KBM-7 (cell line): ENCODE results near the gene KBTBD2.
"Not testable (repeated sequence)": the region's sequence is repeated elsewhere in the genome, so short reads cannot be mapped to it uniquely, and the experiment has no call there.

ENCODE experiments used
- DNase-seq: peaks from one replicate; pipeline ENCODE4 v3.0.0-alpha.2; 2015
- in situ Hi-C: fragments of 300-500 bp; cut with MboI; formaldehyde crosslinking; loops from 2 replicates; pipeline ENCODE4 v1.14.3; 2020; ENCODE audit warnings: low sequenced_read_pairs, low pct_unique_long_range_greater_than_20kb, mixed read lengths

The KBTBD2 gene

DNA sequence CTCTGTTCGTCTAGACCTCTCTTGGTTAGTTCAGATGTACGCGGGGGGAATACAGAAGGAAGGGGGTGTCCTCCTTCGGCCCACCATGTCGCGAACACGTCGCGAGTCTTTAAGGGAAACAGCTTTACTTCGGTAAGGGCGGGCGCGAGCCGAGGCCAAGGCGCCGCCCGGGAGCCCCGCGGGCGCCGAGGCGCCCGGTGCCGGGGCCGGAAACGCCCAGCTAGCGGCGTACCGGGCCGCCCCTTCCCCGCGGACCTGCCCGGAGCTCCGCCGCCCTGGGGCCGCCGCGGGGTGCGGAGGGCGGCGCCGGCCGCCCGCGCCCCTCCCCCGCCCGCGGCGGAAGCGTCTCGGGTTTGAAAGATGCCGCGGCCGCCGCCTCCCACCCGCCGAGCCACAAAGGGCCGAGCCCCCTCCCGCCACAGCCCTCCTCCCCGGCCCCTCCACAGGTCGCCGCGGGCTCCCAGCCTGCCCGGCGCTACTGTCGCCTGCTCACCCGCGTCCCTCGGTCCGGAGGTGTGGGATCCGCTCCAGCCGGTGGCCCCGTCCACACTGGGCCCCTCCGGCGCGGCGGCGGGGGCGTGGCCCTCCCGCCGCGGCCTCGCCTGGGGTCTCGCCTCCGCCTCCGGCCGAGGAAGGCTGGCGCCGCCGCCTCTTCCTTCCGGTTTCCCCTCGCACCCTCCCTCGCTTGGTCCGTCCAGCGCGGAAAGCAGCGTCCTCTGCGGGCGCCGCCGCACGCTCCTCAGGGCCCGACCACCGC is at the start of gene KBTBD2:
KBTBD2 (minus strand) TSS at position 718 of the 757 bp plus-strand sequence. CDS start 12,156 bp downstream, outside the sequence.
- peak; percentile 89 for DNase-seq
- in situ Hi-C loops: no loop called here

DNA sequence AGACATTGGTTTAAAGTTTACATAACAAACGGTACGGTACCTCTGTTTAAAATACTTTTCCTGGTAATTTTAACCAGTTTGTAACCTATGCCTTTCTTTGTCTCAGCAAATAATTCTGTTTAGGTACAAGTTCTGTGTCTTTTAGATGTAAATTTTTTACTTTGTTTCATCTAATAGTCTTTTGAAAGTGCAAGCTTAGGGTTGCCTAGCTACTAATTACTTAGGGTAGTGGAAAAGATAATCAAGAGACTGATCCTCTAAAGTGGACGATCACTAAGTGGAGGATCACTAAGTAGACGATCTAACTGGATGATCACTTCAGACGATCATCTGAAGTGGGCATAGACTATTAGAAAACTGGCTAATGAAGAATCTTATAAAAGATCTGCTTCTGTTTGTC is 49.6 kb upstream of the KBTBD2 start:
- no peak for DNase-seq
- in situ Hi-C loops: no loop called here

DNA sequence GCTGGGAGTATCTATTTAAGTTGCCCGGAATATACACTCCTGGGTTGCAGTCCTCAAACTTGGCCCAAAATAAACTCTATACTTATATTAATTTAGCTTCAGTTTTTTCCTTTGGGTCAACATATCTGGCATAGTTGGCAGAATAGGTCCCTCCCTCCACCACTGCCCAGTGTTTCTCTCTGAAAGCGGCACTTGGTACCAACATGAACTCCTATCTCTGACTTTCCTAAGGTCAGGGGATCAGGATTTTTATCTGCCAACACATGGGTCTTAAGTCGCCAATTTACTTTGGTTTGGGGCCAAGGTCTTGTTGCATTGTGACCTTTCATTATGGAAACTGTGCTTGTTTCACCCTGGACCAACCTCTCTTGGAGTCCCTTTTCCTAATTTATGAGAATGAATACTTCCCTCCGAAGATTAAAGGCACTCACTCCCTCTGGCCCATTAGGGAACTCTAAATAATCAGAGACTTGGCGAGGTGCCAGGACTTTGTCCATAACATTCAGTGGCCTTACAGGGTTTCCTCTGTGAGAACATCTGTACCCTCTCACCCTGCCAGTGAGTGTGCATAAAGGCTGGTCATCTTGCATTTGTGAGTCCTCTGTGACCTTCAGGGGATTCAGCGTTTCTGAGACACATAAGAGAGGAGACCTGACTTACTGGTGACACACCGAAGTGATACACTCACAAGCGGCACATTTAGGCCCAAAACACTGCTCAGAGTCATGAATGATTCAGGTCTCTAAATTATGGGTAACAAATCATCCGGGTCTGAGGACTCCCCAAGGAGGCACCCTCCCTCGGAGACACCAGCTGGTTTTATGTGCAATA is 46.0 kb upstream of the KBTBD2 start:
- peak; percentile 12 for DNase-seq
- in situ Hi-C loops: no loop called here

DNA sequence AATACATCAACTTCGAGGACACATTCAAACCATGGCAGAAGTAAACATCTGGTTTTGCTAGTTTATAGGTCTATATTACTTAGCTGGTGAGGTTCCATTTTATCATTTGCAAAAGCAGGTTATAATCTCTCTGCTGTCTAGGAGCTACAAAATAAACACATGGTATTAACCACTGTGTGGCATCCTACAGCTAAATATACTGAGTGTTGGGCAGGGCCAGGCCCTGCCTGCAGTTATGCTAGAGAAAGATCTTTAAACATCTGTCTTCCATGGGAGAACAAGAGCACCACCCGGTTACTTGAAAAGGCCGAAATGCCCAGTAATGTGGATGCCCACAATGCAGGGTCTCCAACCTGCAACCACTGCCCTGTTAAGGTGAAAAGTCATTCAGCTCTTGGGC is 45.1 kb upstream of the KBTBD2 start:
- in situ Hi-C loops: no loop called here
- no peak for DNase-seq

DNA sequence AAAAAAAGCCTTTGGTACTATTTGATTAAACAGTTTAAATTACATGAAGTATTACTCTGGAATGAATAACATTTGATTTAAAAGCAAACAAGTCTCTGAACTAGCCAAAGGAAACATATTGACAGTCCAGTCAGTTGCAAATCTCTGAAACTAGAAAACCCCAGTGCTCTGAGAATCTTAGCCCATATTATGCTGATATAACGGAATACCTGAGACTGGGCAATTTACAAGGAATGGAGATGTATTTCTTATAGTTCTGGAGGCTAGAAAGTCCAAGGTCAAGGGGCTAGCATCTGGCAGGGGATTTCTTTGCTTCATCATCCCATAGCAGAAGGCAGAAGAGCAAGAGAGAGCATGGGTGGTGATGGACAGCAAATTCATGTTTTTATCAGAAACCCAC is 44.0 kb upstream of the KBTBD2 start:
- no peak for DNase-seq
- in situ Hi-C loops: no loop called here

DNA sequence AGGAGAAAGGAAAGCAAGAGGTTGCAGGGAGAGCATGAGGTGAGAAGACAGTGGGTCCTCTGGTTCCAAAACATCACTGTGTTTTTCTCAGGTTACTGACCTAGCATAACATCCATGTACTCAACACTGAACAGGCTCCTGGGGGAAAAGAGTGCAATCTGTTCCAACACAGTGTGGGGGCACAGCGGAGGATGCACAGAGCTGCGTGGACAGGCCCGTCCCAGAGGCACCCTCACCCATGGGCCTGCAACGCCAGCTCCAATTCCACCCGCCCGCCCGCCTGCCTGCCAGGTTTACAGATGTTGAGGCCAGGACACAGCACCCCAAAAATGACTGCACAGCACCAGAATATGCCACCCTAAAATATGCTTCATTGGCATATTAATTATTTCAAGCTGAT is 38.8 kb upstream of the KBTBD2 start:
- in situ Hi-C loops: no loop called here
- no peak for DNase-seq

DNA sequence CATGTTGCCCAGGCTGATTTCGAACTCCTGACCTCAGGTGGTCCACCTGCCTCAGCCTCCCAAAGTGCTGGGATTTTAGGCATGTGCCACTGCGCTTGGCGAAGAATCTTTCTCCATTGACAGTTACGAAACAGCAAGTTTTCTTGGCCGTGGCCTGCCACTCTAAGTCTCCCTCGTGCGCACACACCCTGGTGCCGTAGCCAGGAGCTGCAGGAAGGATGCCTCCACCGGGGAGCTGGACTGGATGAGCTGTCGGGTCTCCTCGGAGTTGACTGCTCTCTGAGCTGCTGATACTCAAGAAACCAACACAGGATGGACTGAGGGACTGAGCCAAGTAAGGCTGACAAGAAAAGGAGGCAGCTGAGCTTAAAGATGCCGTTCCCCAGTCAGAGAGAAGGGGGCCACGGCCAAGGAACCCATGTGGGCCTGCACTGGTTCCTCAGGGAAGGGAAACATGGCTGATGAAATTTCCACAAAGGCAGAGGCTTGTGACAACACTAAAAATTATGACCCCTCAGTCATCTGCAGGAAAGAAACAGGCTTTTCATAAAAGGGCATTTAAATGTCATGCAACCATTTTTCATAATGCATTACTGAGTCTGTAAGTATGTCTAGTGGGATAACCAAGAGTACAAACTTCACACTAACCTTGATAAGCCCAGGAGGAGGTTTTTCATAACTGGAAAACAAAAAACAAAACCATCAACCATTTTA is 38.0 kb upstream of the KBTBD2 start:
- no peak for DNase-seq
- in situ Hi-C loops: no loop called here

DNA sequence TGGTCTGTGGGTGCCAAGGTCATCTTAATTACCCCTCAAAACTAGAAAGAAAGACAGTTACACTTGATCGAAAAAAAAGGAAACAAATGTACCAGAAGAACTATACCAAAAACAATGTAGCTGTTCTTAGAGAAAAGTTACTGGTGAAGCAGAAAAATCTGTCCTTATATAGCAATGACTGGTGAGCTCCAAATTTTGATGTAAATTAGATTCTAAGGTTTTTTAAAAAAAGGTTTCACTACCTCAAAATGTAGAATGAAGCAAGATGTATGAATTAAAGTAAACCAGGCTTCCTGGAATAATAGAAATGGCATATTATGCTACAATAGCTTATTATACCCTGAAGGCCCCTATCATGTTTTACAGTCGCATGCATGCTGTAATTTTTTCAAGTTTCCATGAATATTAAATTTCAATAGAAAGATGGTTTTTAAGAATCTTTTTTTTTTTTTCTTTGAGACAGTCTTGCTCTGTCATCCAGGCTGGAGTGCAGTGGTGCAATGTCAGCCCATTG is 37.3 kb upstream of the KBTBD2 start:
- in situ Hi-C loops: no loop called here
- no peak for DNase-seq

DNA sequence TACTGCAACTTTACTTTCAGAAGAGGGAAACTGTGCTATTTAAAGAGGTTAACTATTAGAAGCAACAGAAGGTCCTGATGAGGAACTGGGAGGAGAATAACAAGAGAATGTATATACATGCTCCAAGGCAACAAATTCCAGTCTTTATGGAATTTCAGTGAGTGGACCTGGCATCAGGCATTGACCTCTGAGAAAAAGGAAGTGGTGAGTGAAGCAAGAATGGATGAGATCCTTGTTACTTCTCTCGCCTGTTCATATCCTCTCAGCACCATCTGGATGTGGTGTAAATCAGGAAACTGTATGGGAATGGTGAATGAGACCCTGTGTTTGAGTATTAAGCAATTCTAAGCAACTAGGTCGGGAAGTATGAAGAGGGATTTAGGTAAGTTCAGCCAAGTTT is 30.3 kb upstream of the KBTBD2 start:
- in situ Hi-C loops: no loop called here
- peak; percentile 40 for DNase-seq

DNA sequence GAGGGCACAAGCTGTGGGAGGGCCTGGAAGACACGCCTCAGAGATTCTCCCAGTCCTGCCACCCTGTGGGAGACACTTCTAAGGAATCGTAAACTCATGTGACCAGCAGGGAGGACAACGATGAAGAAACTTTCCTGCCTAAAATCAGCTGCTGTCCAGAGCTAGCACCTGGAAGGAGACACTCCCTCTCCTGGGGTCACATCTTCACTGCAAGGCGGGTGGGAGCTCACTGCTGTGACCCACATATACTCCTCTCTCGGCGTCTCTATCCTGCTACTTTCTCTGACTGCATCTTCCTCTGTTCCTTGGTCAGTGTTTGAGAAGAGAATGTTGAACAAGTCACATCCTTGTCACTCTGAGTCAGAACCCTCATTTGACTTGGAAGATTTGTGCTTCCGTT is 25.4 kb upstream of the KBTBD2 start:
- in situ Hi-C loops: not testable (repeated sequence)

DNA sequence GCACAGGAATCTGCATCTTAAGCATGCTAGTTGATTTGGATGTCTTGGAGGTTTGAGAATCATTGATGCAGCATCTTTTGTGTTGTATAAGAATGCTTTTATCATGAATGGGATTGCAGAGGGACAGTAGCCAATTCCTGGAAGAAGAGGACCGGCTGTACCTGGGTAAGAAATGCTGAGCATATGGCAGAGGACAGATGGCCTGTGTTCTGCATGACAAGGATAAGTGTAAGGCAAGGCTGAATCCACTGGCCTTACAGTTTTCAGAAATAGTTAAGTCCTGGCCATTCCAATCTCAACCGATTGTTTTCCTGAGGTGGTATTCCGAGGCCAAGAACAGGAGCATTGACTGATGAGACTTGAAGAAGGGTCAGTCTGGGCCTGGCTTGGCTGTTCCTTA is 24.4 kb upstream of the KBTBD2 start:
- in situ Hi-C loops: no loop called here
- no peak for DNase-seq

More for the DNA sequence above, 25.4 kb upstream of the KBTBD2 start:
- DNase-seq: not testable (repeated sequence)

DNA sequence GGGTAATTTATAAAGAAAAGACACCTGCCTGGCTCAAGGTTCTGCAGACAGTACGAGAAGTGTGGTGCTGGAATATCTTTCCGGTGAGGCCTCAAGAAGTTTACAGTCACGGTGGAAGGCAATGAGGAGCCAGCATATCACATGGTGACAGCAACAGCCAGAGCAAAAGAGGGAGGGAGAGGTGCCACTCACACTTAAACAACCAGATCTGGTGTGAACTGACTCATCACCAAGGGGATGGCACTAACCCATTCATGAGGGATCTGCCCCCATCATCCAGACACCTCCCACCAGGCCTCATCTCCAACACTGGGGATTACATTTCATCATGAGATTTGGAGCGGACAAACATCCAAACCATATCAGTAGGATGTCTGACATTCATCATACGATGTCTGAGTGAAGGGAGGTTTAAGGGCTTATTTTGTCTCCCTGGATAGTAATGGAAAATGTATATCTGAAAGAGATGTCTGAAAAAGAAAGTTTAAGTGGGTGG is 23.5 kb upstream of the KBTBD2 start:
- in situ Hi-C loops: no loop called here

DNA sequence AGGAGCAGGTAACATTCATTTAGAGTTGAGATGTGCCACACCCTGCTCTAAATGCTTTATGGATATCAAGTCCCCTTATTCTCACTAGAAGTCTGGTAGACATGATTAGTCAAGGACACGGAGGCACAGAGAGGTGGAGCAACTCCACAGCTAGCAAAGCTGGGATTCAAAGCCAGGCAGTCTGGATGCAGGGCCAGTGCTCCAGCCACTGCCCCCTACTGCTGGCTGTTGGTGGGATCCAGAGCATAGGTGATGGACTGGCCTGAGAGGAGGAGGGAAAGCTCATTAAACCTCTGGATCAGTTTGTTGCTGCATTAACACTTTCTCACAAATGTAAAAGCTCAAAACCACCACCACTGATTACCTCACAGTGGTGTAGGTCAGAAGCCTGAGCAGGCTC is 22.6 kb upstream of the KBTBD2 start:
- DNase-seq: no peak
- in situ Hi-C loops: no loop called here

More for the DNA sequence above, 23.5 kb upstream of the KBTBD2 start:
- no peak for DNase-seq

DNA sequence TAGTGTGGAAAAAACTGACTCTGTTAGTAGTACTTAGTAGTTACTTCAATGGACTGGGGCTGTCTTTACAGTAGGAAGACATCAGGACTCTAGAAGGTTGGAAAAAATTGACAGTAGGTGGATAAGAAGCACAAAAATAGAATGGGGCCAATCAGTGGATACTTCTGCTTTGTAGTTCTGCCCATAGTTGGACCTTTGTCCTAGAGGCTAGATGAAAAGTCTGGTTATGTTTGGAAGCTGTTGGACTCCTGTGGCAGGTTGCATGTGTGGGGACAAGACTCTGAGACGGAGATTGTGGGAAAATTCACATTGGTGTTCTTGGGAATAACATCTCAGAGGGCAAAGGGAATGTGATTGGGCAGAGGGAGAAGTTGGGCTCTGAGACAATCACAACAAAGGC is 18.6 kb upstream of the KBTBD2 start:
- no peak for DNase-seq
- in situ Hi-C loops: no loop called here

DNA sequence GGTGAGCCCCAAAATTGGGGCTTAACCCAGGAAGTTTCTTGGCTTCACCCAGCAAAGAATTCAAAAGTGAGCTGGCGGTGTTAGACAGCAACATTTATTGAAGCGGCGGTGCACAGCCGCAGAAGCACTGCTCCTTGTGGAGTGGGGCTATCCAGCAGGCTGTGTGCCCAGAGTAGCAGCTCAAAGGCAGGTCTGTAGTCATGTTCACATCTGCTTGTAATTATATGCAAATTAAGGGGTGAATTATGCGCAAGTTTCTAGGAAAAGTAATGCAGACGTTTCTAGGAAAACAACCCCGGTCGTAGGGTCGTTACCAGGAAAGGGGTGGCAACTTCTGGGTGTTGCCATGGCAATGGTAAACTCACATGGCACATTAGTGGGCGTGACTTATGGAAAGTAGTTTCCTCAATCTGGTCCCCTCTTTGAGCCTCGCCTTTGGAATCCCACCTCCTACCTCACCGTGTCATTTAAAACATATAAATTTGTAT is 13.7 kb upstream of the KBTBD2 start:
- in situ Hi-C loops: no loop called here
- peak; percentile 98 for DNase-seq

DNA sequence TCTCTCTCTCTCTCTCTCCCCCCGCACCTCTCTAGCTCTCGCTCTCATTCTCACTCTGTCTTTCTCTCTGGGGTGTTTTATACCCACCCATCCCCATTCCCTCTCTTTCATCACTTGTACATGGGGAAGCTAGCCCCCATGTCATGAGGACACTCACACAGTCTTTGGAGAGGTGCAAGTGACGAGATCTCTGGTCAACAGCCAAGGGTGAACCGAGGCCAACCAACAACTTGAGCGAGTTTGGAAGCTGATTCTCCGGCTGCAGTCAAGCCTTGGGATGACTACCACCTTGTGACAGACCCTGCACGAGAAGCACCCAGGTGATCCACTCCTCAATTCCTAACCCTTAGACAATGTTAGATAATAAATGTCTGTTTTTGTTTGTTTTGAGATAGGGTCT is 10.1 kb upstream of the KBTBD2 start:
- DNase-seq: no peak
- in situ Hi-C loops: no loop called here

DNA sequence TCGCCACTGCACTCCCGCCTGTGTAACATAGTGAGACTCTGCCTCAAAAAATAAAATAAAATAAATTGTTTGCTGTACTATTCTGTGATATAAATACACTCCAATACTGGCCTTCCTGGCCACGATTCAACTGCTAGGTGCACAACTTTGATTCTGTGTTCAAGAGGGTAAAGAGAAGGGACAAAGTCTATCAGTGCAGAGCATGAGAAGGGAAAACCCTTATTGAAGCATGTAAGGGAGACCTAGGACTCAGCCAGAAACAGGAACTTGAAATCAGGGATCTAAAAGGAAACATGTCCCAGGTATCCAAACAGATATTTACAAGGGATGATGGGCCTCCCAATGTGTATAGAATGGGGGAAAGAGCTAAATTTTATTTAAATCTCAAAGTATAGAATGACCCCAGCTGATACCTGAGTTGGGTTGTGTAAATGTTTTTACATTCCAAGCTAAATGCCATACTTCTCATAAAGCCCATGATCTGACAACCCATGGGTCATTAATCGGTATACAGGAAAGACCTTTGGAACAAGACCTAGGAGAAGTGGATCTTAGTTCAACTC is 9.0 kb upstream of the KBTBD2 start:
- no peak for DNase-seq
- in situ Hi-C loops: no loop called here

DNA sequence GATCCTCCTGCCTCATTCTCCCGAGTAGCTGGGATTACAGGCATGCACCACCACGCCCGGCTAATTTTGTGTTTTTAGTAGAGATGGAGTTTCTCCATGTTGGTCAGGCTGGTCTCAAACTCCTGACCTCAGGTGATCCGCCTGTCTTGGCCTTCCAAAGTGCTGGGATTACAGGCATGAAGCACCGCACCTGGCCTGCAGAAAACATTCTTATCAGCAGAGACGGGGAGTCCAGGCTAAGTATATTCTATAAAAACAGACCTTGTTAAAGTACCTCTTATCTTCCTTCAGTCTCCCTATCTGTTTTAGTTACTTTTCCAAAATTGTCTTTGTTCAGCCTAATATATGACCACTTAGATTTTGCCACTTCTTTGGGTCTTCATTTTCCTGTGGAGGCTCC is 5.8 kb upstream of the KBTBD2 start:
- in situ Hi-C loops, DNase-seq: not testable (repeated sequence)
